Fibroblast of villous mesenchyme (primary cell): ENCODE measurements around the gene SLC1A2. TPM values are rescaled to one million over a fixed set of nuclear protein-coding genes. Genes with fewer than 3 reads are reported as not detected.

ENCODE experiments used
- DNase-seq: peaks from one replicate; pipeline ENCODE4 v3.0.0-alpha.2; 2010; ENCODE audit warnings: low read depth
- H3K4me3 ChIP-seq: 2 replicates; pipeline ENCODE4 v1.5.1; 2011; ENCODE audit warnings: low read depth, mild to moderate bottlenecking, low read length
- total RNA-seq: library from RNA; depleted of rRNA; stranded (reverse); fragments of >200 nt; gene quantifications from 2 replicates; pipeline ENCODE4 v1.2.3, GENCODE V29; 2012
- TF ChIP-seq, protein P1 (sequence below): IDR thresholded peaks from 2 replicates; pipeline ENCODE4 v1.5.1; 2012; ENCODE audit warnings: low read depth, mild to moderate bottlenecking, low read length; ENCODE audit not compliant: insufficient read depth

The SLC1A2 gene
- total RNA-seq, 1 donor, result 23.7 TPM

DNA sequence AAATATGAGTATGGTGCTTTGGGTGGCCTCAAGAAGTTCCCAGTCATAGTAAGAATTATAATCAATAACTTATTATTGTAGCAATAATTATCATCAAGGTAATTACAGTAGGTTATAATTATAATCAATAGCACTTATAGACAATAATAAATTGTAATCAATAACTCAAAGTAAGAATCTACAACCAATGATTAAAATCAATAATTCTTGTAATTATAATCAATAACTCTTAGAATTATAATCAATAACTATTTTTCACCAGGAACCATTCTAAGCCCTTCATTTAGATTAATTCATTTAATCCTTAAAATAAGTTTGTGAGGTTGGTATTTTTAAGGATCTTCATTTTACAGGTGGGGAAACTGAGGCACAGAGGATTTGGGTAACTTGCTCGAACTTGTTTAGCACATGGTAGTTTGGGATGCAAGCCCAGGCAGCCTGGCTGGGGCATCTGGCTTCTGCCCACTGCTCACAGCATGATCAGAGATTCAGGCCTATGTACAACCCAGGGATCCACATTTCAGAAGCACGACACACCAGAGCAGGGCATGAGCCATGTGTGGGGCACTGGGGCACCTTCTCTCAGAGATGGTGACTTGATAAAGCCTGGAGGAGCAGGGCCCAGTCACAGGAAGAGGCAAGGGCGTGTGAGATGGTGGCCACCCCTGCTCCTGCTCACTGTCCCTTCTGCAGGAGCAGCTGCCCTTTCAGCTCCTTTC, 46.6 kb downstream of the SLC1A2 start:
- DNase-seq, result no peak
- no peak overlapping the region for H3K4me3 ChIP-seq
- TF ChIP-seq, protein P1, sequence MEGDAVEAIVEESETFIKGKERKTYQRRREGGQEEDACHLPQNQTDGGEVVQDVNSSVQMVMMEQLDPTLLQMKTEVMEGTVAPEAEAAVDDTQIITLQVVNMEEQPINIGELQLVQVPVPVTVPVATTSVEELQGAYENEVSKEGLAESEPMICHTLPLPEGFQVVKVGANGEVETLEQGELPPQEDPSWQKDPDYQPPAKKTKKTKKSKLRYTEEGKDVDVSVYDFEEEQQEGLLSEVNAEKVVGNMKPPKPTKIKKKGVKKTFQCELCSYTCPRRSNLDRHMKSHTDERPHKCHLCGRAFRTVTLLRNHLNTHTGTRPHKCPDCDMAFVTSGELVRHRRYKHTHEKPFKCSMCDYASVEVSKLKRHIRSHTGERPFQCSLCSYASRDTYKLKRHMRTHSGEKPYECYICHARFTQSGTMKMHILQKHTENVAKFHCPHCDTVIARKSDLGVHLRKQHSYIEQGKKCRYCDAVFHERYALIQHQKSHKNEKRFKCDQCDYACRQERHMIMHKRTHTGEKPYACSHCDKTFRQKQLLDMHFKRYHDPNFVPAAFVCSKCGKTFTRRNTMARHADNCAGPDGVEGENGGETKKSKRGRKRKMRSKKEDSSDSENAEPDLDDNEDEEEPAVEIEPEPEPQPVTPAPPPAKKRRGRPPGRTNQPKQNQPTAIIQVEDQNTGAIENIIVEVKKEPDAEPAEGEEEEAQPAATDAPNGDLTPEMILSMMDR, result no peak

DNA sequence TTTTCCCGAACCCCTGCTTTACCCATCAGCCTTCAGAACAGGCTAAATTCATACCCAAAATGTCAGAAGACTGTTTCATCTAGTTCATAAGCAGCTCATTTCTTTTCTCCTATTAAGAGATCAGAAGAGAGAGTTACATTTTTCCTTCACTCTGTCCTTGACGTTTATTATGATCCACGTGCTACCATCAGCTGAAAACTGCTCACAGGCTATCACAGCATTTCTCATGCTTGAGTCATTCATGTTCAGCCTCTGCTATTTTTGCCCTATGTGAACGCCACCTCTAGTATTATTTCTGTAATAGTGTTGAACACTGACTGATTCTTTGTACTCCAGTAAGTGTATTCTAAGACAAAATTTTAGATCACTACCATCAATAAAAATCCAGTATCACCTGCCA, 51.9 kb downstream of the SLC1A2 start:
- H3K4me3 ChIP-seq, result no peak overlapping the region
- peak; percentile 75 for DNase-seq
- TF ChIP-seq, protein P1, result no peak

DNA sequence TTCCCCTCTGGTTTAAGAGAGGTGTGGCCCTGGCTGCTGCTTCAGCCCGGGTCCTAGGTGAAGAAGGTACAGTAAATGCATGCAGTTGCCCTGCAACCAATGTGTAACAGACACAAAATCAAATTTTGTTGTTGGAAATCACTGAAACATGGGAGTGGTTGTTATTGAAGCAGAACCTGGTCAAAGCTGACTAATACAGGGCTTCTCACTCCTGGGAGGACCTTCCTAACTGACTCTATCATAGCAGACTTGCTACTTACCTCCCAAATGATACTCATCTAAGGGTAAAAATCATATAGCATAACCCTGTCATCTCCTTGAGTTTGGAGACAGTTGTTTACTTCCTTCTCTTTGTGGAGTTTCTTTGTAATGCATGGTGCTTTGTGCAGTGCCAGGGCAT, 52.6 kb downstream of the SLC1A2 start:
- no peak overlapping the region for H3K4me3 ChIP-seq

DNA sequence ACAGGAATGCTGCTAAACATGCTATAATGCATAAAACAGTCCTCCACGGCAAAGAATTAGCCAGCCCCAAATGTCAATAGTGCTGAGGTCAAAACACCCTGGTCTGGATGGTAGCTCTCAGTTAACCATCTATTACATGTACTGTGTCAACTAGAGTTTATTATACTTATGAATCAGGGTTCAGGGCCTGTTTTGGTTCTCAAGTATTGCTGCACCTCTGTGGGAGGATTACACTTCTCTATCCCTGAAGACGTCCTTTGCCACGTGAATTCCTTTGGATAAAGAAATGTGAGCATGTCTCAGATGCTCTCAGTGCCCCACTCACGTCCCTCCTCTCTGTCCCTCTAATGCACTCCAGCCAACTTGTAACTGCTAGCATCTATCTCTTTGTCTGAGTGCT, 53.4 kb downstream of the SLC1A2 start:
- TF ChIP-seq, protein P1, result no peak

More for the DNA sequence above, 52.6 kb downstream of the SLC1A2 start:
- TF ChIP-seq, protein P1, result no peak
- DNase-seq, result no peak

DNA sequence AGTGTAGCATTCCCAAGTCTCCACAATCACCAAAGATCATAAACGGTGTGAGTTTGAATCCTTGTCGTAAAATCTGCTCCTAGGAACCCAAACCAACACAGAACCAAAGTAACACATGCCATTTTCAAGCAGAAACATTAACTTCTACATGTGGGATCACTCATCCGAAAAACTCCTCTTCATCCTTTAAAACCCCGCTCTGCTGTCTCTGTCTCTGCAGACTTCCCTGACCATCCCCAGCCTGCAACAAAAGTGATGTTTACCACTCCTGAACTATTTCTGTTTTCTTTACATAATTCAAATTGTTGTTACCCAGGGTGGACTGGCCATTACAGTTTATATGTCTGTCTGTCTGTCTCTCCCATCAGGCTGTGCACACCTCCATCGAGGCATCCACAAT, 54.0 kb downstream of the SLC1A2 start:
- TF ChIP-seq, protein P1, result no peak
- H3K4me3 ChIP-seq, result no peak overlapping the region
- no peak for DNase-seq

More for the DNA sequence above, 53.4 kb downstream of the SLC1A2 start:
- DNase-seq, result peak; percentile 76
- no peak overlapping the region for H3K4me3 ChIP-seq

DNA sequence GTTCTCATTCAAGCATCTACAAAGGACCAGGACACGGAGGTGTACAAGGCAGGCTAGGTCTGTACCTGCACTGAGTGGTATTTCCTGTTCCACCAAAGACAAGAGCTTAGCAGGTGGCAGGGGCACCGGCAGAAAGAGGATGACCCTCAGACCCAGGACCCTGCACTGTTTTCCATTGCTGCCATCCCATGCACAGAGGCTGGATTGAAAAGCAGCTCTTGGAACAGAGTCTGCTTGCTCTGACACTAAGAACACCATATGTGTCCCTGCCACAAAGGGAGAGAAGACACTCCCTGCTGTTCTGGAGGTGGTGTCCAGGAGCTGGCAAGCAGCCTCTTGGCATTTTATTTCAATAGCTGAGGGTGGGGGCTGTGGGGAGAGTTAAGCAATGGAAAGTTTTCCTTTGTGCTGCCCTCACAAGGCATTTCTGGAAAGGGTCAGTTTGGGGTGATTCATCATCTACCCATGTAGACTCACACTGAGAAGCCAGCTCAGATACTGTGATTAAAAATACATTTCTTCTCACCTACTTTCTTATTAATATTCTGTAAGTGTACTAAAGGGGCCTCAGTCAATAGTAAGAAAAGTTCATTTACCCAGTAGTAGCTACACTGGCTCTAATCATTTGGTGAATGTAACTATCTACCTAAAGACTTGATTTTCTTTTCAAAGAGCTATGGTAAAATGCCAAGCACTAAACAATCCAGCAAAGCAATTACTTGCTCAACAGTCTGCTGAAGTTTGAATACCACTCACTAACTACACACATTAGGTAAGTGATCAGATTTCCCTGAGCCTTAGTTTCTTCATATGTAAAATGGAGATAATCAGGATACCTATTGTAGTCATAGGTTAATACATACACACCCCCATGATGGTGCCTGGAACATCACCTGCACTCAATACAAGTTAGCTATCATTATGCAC, 55.2 kb downstream of the SLC1A2 start:
- TF ChIP-seq, protein P1, result no peak

More for the DNA sequence above, 55.2 kb downstream of the SLC1A2 start:
- no peak overlapping the region for H3K4me3 ChIP-seq
- DNase-seq, result peak; percentile 87
